Measurements from ENCODE around the gene SETD1B. TPM values are rescaled to one million over a fixed set of nuclear protein-coding genes. Genes with fewer than 3 reads are reported as not detected.

SETD1B gene
- total and polyA plus RNA-seq, 2 of the 4 experiments (the other 2 are of a cell fraction), result 0.90 to 5.1 TPM

GRCh38 chr12:121799842-121800693, 3.7 kb upstream of the SETD1B start:
- Histone ChIP-seq H2BK15ac (ENCODE audit: low read depth, low read length) (peak overlapping the region; percentile 79; the same call in 2 of the 3 replicates), H3K4me1 (ENCODE audit: control insufficient read depth, insufficient read depth, low read length) (peaks cover 28% of the 10 kb centered on the region), H4K8ac (ENCODE audit: low read depth in 2 of 2, low read length in 2 of 2) (peak overlapping the region; percentile 74 to 88), H3K36me3 (ENCODE audit: control insufficient read depth, insufficient read depth, low read length) (peaks cover 9% of the 10 kb centered on the region; the same call in 1 of the 2 replicates), H4K5ac (ENCODE audit: low read depth, low read length) (peak overlapping the region; percentile 89), H3K9ac (ENCODE audit: low read depth, low read length) (peak overlapping the region; percentile 93), H3K23ac (ENCODE audit: low read depth, low read length) (peak overlapping the region; percentile 66), H3K14ac (replicated peaks; ENCODE audit: low read depth, low read length) (peak overlapping the region; percentile 94), H3K79me1 (ENCODE audit: low read depth in 1 of 2, low read length in 2 of 2) (peaks cover 6 to 50% of the 10 kb centered on the region in 2 experiments; a peak in 3 of 4 replicates), H2AK9ac (replicated peaks; ENCODE audit: low read depth, low read length, poor library complexity) (peak overlapping the region; percentile 100), H3K9me1 (ENCODE audit: insufficient read depth, low read length) (peaks cover 4% of the 10 kb centered on the region; the same call in 1 of the 2 replicates), H3K9me3 (ENCODE audit: control insufficient read depth, insufficient read depth, low read length) (no peaks in the 10 kb centered on the region), H2BK20ac (ENCODE audit: low read depth, low read length) (no peak overlapping the region), H4K20me1 (ENCODE audit: insufficient read depth, low read length) (peaks cover 11% of the 10 kb centered on the region), H3K4me3 (ENCODE audit: insufficient read depth, low read depth, low read length) (peak overlapping the region; percentile 63), H2AK5ac (ENCODE audit: low read depth, low read length) (peak overlapping the region; percentile 94), H3K18ac (ENCODE audit: low read depth, low read length) (peak overlapping the region; percentile 89), H2AFZ (replicated peaks; ENCODE audit: low read length, poor library complexity) (peak overlapping the region; percentile 85), H3K4ac (ENCODE audit: low read depth, low read length) (peak overlapping the region; percentile 95), H3K27me3 (ENCODE audit: control insufficient read depth, insufficient read depth, low read length) (no peaks in the 10 kb centered on the region), H3K56ac (ENCODE audit: extremely low read depth, insufficient read depth, low read length) (peak overlapping the region; percentile 82), H2BK120ac (ENCODE audit: low read depth, low read length) (peak overlapping the region; percentile 84), H2BK5ac (ENCODE audit: low read depth, low read length, poor library complexity, severe bottlenecking) (peak overlapping the region; percentile 99), H3K27ac (ENCODE audit: insufficient read depth, low read length) (peak overlapping the region; percentile 99), H4K91ac (ENCODE audit: insufficient read depth, low read depth, low read length) (peak overlapping the region; percentile 93), H3K4me2 (ENCODE audit: low read depth, low read length) (peak overlapping the region; percentile 95)
- TF ChIP-seq RCOR1 (IDR thresholded peaks at IDR 0.05; ENCODE audit: insufficient replicate concordance, low read length) (no peak), MAZ (IDR thresholded peaks at IDR 0.05; ENCODE audit: borderline replicate concordance, low read depth, low read length) (peak; percentile 55; the same call in 1 of the 2 replicates), SMC3 (IDR thresholded peaks at IDR 0.05; ENCODE audit: low read depth, low read length) (no peak), BHLHE40 (IDR thresholded peaks at IDR 0.05; ENCODE audit: low read depth, low read length) (peak; percentile 52; the same call in 1 of the 2 replicates), USF2 (IDR thresholded peaks at IDR 0.05; ENCODE audit: low read depth, low read length) (no peak), CHD1 (IDR thresholded peaks at IDR 0.05; ENCODE audit: low read depth, low read length) (0 out of 2 replicates have a peak, but pooled peaks have one; percentile 13), FOS (IDR thresholded peaks at IDR 0.05; ENCODE audit: low read depth, low read length) (peak; percentile 18; the same call in 1 of the 2 replicates)
- DNase-seq, result peak; percentile 84
- ChIA-PET POLR2A (ENCODE audit: unreplicated experiment) (interaction anchor here (0.6 to 3.4 kb wide), 5 partner anchors 11 to 683 kb away, joined by 3 to 20 read pairs (median 7); no protein-coding TSS in a partner anchor), CTCF (no interaction called here)
- BruUV-seq (replicated peaks), result no TSS peak
- 0% methylated on average over 15 of the region's 84 CpGs; no CpG with 5 or more reads in 1 of the 2 experiments for WGBS, 2 experiments (ENCODE audit: extremely low coverage in 2 of 2, insufficient read length in 1 of 2)
- in situ Hi-C loops (cut with MboI; ENCODE audit: low sequenced_read_pairs) (no loop called here), dilution Hi-C loops (cut with HindIII; ENCODE audit: low sequenced_read_pairs, unreplicated experiment) (no loop called here), intact Hi-C loops (cut with micrococcal nuclease) (loop anchor here (5.0 to 10.0 kb wide), 2 partner anchors 222 to 245 kb away; partner anchors contain the start of gene BCL7A)
- peak; percentile 38 for ATAC-seq (ENCODE audit: low read depth)

Measured in IMR-90 (cell line).